ENCODE results near the gene ASCC1.

Gene ASCC1

DNA sequence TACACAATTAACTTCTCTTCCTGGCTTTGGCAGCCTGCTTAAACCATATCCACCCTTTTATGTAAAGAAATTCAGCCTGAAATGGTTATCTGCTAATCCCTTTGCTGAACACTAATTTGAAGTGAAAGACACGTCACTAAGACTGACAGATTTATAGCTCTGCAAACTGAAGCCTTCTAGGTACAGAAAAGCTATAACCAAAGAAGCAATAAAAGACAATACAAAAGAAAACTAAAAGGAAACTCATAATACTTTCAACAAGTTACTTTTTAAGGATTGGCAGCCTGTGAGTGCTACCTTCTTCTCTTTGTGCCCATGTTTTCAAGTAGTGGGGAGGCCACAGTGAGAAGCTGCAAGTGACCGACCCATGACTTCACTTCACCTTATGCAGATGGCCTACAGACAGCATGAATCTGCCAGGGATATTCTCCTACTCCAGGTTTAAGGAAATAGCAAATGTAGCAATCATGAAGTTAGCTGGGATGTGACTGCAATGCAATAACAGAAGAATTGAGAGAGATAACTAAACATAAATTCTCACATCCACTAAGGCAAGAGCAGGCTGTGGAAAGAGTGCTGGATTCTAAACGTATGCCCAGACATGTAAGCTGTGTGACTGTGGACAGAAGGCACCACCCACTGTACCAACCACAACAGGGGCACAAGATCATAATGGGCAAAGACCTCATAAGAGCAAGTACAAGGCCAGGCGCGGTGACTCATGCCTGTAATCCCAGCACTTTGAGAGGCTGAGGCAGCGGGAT is 117.1 kb downstream of the ASCC1 start:
- no peak for DNase-seq (ENCODE audit: low read depth, low spot score)

DNA sequence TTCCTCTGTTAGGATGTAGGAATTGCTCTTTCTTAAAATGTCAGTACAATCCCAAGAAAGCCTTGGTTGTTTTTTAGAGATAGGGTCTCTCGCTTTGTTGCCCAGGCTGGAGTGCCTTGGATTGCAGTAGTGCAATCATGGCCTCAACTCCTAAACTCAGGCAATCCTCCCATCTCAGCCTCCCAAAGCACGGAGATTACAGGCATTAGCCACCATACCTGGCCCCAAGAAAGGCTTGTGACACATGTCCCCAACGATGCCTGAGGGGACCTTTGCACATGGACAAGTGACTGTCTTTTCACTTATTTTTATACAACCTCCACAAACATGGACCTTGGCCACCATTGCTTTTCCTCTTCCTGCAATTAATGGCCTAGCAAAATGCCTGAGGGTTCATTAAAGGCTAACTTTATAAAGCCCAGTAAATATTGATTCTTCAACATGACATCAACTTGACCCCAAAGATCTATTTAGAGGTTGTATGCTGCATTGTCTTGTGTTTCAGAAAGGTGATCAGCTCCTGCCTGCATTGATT is 117.7 kb downstream of the ASCC1 start:
- no peak for DNase-seq (ENCODE audit: low read depth, low spot score)

GRCh38 chr10:72097448-72098300 is 118.4 kb downstream of the ASCC1 start:
- DNase-seq (ENCODE audit: low read depth, low spot score) = no peak

DNA sequence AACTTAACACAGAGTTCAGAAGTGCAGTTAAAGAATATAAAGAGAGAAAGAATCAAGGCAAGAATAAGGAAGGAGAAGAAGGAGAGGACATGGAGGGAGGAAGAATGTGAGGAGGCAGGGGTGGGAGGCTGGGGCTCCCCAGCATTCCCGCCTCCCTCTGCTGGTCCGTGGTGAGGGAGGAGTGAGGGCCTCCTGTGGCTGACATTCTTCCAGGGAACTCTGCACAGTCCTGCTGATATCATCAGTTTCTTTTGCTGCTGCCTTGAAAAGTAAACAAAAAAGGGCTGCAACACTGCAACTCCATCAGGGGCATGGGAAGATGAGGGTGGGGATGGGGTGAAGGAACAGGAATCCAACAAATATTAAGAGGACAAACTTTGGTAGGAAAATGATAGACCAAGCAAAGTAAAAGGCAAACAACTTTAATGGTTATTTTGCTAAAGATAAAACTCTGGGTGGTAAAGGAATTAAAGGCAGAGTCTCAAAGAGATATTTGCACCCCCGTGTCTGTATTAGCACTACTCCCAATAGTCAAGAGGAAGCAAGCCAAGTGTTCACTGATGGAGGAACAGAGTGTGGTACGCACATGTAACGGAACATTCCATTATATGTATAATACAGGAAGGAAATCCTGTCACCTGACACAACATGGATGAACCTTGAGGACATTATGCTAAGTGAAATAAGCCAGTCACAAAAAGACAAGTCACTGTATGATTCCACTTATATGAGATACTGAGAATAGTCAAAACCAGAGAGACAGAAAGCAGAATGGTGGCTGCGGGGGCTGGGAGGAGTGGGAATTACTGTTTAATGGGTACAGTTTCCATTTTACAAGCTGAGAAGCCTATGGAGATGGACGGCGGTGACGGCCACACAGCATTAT is 119.7 kb downstream of the ASCC1 start:
- no peak for DNase-seq (ENCODE audit: low read depth, low spot score)

- no peak for DNase-seq (ENCODE audit: low read depth, low spot score)
These were observed 120.9 kb downstream of the ASCC1 start for GRCh38 chr10:72095195-72095594.

GRCh38 chr10:72094574-72094973 is 121.5 kb downstream of the ASCC1 start:
- no peak for DNase-seq (ENCODE audit: low read depth, low spot score)

DNA sequence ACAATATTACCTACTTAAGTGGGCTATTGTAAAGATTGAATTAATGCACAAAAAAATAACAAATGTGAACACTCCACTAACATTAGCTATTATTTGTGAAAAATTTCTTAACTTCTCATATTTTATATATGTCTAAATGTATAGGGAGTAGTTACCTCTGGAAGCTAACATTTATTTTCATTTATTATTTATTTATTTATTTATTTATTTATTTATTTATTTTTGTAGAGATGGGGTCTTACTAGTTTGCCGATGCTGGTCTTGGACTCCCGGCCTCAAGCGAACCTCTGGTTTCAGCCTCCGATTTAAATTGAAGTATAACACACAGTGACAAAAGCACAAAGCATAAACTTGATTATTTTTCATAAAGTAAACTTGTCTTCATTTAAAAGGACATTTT is 122.6 kb downstream of the ASCC1 start:
- DNase-seq (ENCODE audit: low read depth, low spot score) = no peak

GRCh38 chr10:72092987-72093386 is 123.1 kb downstream of the ASCC1 start:
- no peak for DNase-seq (ENCODE audit: low read depth, low spot score)

GRCh38 chr10:72092171-72092924 is 123.7 kb downstream of the ASCC1 start:
- no peak for DNase-seq (ENCODE audit: low read depth, low spot score)

- no peak for DNase-seq (ENCODE audit: low read depth, low spot score)
These were observed 125.8 kb downstream of the ASCC1 start for GRCh38 chr10:72090326-72090725.

DNA sequence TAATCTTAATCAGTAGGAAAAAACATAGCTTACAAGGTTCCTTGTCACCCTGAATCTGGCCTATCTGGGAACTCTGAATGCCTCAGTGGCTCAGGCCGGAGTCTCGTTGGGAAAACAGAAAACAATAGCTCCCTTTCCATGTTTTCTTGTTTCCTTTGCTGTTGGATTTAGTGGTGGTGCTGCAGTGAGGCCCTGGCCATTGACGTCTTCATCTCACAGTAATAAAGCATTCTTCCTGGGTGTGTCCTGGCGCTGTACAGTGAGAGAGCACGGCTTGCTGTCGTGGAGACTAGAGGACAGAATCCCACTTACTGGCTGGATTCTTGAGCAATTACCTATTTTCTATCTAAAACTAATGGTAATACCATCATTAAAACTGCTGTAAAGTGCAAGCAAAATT is 126.5 kb downstream of the ASCC1 start:
- DNase-seq (ENCODE audit: low read depth, low spot score) = no peak

- no peak for DNase-seq (ENCODE audit: low read depth, low spot score)
These were observed 127.0 kb downstream of the ASCC1 start for GRCh38 chr10:72088889-72089575.

DNA sequence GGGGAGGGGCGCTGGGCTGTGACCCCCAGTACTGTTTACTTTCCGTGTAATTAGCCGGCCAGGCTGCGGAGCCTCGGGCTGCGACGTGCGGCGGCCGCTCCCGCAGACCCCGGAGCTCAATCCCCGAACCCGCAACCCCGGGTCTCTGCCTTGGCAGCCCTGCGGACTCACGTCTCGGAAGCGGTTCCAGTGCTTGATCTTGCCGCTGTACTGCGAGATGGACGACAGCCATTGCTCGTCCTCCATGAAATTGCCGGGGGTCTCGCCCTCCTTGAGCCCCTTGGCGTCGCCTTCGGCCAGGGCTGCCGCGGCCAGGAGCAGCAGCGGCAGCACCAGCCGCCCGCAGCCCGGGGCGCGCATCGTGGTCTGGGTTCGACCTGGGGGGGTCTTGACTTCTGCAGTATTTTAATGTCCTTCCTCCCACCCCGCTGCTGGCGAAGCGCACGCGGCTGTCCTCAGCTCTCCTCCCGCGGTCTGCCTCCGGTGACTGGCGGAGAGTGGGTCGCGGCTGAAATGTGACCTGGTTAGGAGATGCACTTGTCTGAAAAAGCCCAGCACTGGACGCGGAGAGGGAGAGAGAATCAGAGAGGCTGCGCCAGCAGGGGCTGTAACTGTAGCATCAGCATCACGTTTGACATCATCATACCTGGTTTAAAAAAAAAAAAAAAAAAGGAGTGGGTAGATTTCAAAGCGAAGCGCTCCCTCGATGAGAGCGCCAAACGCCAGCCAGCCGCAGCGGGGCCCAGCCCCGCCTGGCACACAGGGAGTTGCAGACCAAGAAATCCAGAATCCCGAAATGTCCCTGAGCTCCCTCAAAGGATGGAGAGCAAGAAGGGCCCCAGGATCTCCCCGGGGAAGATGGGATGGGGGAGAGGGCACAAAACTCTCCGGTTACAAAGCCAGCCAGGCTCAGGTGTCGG is 127.8 kb downstream of the ASCC1 start, which contains the start of gene SPOCK2:
Gene SPOCK2, minus strand, starts transcription at position 583 of the 920 bp plus-strand sequence. Its CDS starts 223 bp downstream, at position 360.
- no peak for DNase-seq (ENCODE audit: low read depth, low spot score)

- DNase-seq (ENCODE audit: low read depth, low spot score) = no peak
These were observed 128.6 kb downstream of the ASCC1 start for GRCh38 chr10:72087392-72087968.

DNA sequence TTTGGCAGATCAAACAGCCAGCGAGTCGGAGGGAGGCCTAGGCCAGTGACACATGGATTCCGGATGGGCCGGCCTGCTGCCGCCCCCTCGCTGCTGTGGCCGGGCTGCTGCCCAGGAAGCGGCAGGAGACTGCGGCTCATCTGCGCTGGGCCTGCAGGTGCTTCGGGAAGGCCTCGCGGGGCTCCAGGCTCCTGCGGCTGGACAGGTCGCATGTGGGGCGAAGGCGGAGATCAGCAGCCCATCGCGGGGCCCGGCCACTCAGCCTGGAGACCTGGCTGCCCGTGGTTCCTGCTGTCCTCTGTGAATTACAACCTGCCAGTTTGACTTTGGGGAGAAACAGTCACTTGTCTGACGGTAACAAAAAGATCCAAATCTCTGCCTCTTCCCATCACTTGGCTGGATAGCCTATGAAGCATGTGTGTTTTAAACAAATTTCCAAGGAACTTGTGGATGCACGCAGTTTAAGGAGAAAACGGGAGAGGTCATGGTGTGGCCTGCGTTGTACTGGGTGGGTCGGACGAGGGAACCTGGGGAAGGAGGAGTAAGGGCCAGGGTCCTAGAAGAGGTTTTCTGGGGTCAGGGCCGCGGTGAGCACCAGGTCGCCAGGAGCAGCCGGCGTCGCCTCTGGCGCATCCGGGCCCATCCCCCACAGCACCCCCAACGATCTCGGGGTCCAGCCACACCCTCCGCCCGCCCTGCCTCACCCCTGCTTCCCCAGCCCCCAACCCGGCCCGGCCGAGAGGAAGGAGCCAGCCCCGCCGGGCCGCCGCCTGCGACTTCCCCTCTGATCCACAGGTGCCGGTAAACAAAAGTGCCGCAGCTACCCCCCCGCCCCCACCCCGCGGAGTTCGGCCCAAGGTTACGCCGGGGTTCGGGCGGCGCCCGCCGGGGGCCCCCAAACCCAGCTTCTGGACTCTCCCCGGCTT is 129.3 kb downstream of the ASCC1 start:
- no peak for DNase-seq (ENCODE audit: low read depth, low spot score)

DNA sequence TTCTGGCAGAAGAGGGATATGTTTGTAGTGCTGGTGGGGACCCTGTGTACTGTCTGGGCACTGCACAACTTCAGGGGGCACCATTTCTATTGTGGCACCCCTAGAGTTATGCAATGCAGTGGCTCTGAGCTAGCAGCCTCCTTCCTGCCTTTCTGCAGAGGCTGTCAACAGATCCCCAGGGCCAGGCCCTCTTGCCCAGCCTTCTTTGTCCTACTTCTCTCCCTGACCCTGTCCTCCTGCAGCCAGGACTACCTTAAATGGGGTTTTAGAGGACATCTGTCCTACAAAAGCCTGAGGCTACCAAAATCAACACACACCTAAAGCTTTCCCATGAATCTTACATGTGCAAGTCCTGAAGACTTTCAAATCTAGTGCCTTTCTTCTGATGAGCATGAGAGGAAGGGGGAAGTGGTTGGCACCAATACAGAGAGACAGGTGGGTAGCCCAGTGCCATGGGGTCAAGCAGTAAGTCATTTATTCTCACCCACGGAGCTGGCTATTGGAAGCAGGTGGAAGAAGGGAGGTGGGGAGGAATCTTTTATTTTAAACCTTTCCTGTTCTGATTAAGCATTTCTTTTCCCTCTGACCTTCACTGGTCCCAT is 130.1 kb downstream of the ASCC1 start:
- DNase-seq (ENCODE audit: low read depth, low spot score) = no peak

DNA sequence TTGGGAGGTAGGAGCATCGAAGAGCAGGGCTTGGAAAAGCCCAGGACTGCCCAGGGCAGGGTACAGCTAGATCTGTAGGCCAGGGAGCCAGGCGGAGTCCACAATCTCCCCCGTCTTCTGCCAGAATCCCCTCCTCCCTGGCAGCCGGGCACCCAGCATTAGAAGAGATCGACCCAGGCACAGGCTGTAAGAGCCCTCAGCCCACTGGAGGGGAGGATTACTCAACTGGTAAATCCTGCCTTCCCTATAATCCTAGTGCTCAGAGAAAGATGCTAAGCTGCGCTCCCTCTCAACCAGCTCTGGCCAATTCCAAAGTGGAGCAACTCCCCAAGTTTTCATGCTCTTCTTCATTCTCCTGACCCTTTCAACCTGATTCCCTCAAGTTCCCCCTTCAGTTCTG is 130.9 kb downstream of the ASCC1 start:
- no peak for DNase-seq (ENCODE audit: low read depth, low spot score)
